GM21390 (cell line): Measurements from ENCODE around the gene RUSF1.
"Not testable (repeated sequence)": the region's sequence is repeated elsewhere in the genome, so short reads cannot be mapped to it uniquely, and the experiment has no call there.

Source experiments
- ATAC-seq: cut with Tn5 transposase; IDR thresholded peaks from one replicate; pipeline ENCODE4 v1.9.1; 2021; ENCODE audit not compliant: unreplicated experiment

The RUSF1 gene

GRCh38 chr16:31487071-31487719, 21.0 kb downstream of the RUSF1 start:
- no peak for ATAC-seq

GRCh38 chr16:31486045-31486444, 22.1 kb downstream of the RUSF1 start:
- no peak for ATAC-seq

- ATAC-seq, result no peak
Measured at GRCh38 chr16:31485571-31485970, 22.6 kb downstream of the RUSF1 start.

DNA sequence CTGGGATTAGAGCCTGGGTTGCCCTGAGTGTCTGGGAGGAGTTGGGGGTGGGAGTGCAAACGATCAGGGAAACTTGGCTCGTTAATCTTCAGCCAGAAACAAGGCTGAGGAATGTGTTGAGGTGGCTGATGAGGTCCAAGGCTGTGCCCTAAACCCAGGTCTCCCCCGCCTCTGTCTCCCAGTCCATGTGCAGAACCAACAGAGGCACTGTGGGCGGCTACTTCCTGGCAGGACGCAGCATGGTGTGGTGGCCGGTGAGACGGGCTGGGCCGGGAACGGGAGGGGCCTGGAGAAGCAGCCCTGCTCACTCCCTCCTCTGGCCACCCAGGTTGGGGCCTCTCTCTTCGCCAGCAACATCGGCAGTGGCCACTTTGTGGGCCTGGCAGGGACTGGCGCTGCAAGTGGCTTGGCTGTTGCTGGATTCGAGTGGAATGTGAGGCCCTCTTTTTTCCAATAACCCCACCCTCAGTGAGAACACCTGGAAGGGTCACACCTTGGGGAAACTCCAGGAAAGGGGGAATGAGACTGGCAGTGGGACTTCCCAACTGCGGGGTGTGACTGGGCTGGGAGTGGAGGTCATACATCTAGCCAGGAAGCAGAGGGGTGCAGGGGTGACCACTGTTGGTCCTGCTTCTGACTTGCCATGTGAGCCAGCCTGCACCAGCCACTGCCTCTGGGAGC, 23.6 kb downstream of the RUSF1 start:
- ATAC-seq, result no peak

- ATAC-seq, result not testable (repeated sequence)
Measured at GRCh38 chr16:31484048-31484447, 24.1 kb downstream of the RUSF1 start.

DNA sequence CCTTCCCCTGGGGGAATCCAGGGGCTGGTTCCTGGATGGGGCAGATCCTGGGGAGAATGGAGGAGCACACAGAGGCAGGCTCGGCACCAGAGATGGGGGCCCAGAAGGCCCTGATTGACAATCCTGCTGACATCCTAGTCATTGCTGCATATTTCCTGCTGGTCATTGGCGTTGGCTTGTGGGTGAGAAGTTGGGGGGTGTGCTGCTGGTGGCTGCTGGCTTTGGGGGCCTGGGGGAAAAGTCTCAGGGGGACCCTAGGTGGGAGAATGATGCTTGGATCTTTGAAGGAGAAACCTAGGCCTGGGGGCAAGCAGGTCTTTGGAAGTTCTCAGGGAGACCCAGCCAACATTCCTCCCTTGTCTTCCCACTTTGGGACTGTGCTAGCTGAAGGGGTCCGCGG, 25.1 kb downstream of the RUSF1 start, which contains the start of gene SLC5A2:
SLC5A2 (plus strand) TSS at position 43 of the 400 bp plus-strand sequence; CDS start at position 57, 14 bp downstream.
- ATAC-seq, result no peak

- ATAC-seq, result no peak
Measured at GRCh38 chr16:31480851-31481536, 27.2 kb downstream of the RUSF1 start.

GRCh38 chr16:31479751-31480150, 28.4 kb downstream of the RUSF1 start:
- ATAC-seq, result no peak

DNA sequence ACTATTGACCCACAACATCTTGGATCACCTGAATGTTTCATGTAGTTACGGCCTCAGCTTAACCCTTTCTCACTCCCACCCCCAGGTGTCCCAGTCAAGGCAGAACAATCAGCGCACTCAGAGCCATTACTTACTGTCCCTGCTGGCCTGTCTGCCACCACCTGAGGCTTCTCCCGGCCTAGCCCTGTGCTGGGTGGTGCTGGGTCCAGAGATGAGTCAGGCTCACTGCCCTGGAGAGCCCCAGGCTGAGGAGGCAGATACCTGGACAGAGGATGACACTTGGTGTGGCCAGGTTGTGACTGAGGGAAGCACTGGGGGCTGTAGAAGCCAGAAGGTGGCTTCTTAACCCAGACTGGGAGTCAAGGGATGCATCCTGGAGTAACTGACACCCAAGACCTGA, 29.2 kb downstream of the RUSF1 start:
- ATAC-seq, result no peak

GRCh38 chr16:31477220-31478216, 30.7 kb downstream of the RUSF1 start:
- peak; percentile 26 for ATAC-seq

GRCh38 chr16:31476303-31477219, 31.6 kb downstream of the RUSF1 start:
- ATAC-seq, result peak; percentile 67

DNA sequence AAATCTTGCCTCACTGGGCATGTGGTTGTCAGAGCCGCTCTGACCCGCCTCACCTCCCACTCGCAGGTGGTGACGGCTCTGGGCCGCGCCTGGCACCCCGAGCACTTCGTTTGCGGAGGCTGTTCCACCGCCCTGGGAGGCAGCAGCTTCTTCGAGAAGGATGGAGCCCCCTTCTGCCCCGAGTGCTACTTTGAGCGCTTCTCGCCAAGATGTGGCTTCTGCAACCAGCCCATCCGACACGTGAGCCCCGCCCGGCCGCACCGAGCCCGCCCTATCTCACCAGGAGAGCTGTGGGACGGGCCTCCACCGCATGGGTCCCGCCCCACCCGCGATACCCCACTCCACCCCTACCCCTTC, 32.3 kb downstream of the RUSF1 start:
- no peak for ATAC-seq

DNA sequence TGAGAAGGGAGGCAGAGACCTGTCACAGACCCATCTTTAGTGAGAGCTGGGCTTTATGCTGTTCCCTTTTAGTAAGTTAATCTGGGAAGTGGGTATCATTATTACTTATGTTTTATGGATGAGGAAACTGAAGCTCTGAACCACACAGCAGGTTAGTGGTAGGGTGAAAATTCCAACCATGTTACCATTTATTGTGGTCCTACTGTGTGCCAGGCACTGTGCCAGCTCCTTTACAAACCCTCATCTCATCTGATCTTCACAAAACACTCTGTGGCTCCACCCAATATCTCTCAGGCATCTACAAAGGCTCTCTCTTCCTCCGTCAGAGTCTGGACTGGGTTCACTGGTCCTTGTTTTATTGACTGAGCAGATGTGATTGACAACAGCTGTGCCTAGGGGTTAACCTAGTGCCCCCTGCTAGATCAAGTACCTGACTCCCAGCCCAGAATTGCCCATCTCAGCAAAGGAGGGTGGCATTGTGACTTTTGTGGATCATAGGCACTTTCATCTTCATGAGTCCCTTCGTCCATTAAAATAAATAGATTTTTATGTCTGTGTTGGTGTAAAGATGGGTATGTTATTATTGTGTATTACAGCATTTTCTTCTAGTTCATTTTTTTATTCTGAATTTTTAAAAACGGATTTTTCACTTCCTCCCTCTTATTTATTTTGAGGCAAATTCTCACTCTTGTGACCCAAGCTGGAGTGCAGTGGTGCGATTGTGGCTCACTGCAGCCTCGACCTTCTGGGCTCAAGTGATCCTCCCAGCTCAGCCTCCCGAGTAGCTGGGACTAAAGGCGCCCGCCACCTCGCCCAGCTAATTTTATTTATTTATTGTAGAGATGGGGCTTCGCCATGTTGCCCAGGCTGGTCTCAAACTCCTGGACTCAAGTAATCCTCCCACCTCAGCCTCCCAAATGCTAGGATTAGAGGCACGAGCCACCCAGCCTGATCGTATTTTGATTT, 33.1 kb downstream of the RUSF1 start:
- no peak for ATAC-seq

DNA sequence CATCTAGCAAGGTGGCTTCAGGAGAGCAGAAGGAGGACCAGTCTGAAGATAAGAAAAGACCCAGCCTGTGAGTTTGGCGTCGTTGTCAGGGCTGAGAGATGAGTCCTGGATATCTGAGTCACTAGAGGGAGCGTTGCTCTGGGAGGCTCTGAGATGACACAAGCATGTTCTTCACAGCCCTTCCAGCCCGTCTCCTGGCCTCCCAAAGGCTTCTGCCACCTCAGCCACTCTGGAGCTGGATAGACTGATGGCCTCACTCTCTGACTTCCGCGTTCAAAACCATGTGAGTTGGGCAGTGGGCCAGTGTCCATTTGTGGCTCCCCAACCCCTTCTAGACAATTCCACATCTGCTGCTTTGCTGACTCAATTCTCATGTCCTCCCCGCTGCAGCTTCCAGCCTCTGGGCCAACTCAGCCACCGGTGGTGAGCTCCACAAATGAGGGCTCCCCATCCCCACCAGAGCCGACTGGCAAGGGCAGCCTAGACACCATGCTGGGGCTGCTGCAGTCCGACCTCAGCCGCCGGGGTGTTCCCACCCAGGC, 33.9 kb downstream of the RUSF1 start:
- ATAC-seq, result no peak

DNA sequence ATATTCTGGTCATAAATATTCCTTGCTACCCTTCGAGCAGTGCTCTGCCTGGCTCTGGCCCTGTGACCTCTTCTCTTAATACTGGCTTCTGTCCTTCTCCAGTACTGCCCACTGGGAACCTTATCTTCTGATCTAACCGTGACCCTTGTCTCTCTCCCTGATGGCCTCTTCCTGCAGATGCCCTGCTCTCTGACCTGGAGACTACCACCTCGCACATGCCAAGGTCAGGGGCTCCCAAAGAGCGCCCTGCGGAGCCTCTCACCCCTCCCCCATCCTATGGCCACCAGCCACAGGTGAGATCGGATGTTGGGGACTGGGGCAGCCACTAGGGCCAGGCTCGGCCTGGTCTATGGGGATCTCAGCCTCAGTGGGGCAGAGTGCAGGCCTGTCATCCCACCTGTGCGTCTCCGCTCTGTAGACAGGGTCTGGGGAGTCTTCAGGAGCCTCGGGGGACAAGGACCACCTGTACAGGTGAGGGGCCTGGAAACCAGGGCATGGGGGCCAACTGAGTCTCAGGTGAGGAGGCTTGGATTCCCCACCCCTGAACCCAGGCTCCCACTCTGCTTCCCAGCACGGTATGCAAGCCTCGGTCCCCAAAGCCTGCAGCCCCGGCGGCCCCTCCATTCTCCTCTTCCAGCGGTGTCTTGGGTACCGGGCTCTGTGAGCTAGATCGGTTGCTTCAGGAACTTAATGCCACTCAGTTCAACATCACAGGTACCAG, 34.8 kb downstream of the RUSF1 start:
- ATAC-seq, result no peak

- no peak for ATAC-seq
Measured at GRCh38 chr16:31472709-31473203, 35.4 kb downstream of the RUSF1 start.

- no peak for ATAC-seq
Measured at GRCh38 chr16:31471875-31472708, 36.1 kb downstream of the RUSF1 start, which contains the start of gene TGFB1I1. TGFB1I1 (plus strand) TSS chr16:31472152; CDS start chr16:31472189, 37 bp downstream.
